Immature natural killer cell (primary cell): ENCODE results near the gene WWOX. TPM values are rescaled to one million over a fixed set of nuclear protein-coding genes. Genes with fewer than 3 reads are reported as not detected.

ENCODE experiments used
- DNase-seq, 3 donors: peaks; one replicate each; pipeline ENCODE4 v3.0.0; 2022; ENCODE audit warnings: mixed read lengths in 1 of 3
- H3K27ac Mint-ChIP-seq, 6 donors: one replicate each; pipeline ENCODE4 v1.8.0; 2020; ENCODE audit warnings: mixed read lengths in 6 of 6, mild to moderate bottlenecking in 5 of 6, inconsistent platforms in 4 of 6, moderate library complexity in 3 of 6
- H3K27me3 Mint-ChIP-seq, 3 donors: one replicate each; pipeline ENCODE4 v1.8.0; 2020 to 2021; ENCODE audit warnings: low read depth in 3 of 3, mild to moderate bottlenecking in 3 of 3, mixed read lengths in 3 of 3, moderate library complexity in 3 of 3, inconsistent platforms in 1 of 3
- H3K36me3 Mint-ChIP-seq, 3 donors: one replicate each; pipeline ENCODE4 v1.8.0; 2020; ENCODE audit warnings: mixed read lengths in 3 of 3, inconsistent platforms in 2 of 3, mild to moderate bottlenecking in 2 of 3
- H3K4me1 Mint-ChIP-seq, 2 donors: one replicate each; pipeline ENCODE4 v1.8.0; 2020; ENCODE audit warnings: inconsistent platforms in 2 of 2, mild to moderate bottlenecking in 2 of 2, mixed read lengths in 2 of 2, moderate library complexity in 1 of 2
- H3K4me3 Mint-ChIP-seq, 5 donors: one replicate each; pipeline ENCODE4 v1.8.0; 2020; ENCODE audit warnings: mild to moderate bottlenecking in 5 of 5, mixed read lengths in 5 of 5, inconsistent platforms in 3 of 5, moderate library complexity in 3 of 5
- H3K9me3 Mint-ChIP-seq, 6 donors: one replicate each; pipeline ENCODE4 v1.8.0; 2020; ENCODE audit warnings: mild to moderate bottlenecking in 6 of 6, mixed read lengths in 6 of 6, inconsistent platforms in 4 of 6, moderate library complexity in 3 of 6
- polyA plus RNA-seq, 3 donors: library from polyadenylated mRNA; unstranded; fragments of 300-500 nt; fragmentation: Illumina TruSeq; gene quantifications; one replicate each; pipeline ENCODE4 v1.2.3, GENCODE V29; 2021

WWOX gene
- polyA plus RNA-seq, 3 donors from 2014 or later = 9.0 to 13.9 (median 12.3) TPM

DNA sequence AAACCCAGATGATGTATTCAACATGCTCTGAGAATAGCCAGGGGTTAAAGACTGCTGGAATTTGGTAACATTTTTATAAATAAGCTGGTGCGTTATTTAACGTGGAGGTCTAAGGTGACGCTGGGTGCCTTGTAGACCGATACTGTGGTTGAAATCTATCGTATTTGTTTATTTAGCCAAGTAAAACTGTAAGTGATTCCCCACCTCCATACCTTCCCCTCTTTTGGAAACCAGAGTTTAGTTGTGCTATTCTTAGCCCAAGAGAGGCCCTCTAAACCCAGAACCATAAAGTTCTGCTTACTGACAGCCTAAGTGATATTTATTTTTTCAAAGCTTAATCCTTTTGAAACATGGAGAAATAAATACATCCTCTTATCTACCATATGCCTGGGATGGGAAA is 744.5 kb downstream of the WWOX start:
- Mint-ChIP-seq H3K36me3 (no peaks in the 10 kb centered on the region), H3K9me3 (no peaks in the 10 kb centered on the region), H3K4me1 (no peaks in the 10 kb centered on the region), H3K27ac (no peak overlapping the region), H3K4me3 (no peak overlapping the region), H3K27me3 (peaks cover 0 to 7% (median 6%) of the 10 kb centered on the region in 3 donors)
- DNase-seq = no peak

DNA sequence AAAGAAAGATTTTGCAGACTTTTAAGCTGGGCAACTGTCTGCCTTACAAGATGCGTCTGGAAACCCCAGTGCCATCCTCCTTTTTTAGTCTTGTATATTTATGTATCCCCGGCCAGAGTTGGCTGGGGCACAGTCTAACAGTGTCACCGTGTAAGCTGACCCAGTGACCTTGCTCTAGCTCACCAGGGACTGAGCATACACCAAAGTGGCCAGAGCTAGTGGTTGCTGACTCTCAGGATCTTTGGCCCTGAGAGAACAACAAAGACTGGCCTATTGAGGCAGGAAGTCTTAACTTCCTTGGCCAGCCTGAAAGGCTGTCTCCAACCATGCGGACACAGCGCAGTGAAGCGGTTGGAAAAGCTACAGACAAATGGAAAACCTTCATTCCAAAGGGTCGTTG is 745.2 kb downstream of the WWOX start:
- Mint-ChIP-seq H3K4me3 (no peak overlapping the region), H3K9me3 (no peaks in the 10 kb centered on the region), H3K27me3 (peaks cover 0 to 7% (median 6%) of the 10 kb centered on the region in 3 donors), H3K4me1 (no peaks in the 10 kb centered on the region), H3K36me3 (no peaks in the 10 kb centered on the region), H3K27ac (no peak overlapping the region)
- DNase-seq = no peak

DNA sequence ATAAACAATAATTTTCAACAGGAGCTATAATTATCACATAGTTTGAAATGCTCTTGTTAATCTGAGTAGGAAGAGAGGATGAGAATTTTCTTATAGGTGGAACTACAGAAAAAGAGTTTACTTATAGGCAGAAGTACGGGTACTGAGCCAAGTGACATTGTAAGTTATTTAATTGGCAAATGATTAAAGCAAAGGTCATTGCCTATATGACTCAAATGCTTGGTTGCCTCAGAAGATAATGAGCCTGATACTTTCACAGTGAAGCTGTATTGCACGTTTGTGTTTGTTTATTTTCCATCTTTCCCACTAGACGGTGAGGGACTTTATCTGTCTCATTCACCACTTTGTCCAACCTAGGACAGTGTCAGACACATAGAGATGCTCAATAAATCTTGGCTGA is 751.8 kb downstream of the WWOX start:
- Mint-ChIP-seq H3K27ac (no peak overlapping the region), H3K36me3 (no peaks in the 10 kb centered on the region), H3K4me3 (no peak overlapping the region), H3K9me3 (no peaks in the 10 kb centered on the region), H3K4me1 (no peaks in the 10 kb centered on the region), H3K27me3 (peaks cover 0 to 4% (median 0%) of the 10 kb centered on the region in 3 donors)
- no peak for DNase-seq

DNA sequence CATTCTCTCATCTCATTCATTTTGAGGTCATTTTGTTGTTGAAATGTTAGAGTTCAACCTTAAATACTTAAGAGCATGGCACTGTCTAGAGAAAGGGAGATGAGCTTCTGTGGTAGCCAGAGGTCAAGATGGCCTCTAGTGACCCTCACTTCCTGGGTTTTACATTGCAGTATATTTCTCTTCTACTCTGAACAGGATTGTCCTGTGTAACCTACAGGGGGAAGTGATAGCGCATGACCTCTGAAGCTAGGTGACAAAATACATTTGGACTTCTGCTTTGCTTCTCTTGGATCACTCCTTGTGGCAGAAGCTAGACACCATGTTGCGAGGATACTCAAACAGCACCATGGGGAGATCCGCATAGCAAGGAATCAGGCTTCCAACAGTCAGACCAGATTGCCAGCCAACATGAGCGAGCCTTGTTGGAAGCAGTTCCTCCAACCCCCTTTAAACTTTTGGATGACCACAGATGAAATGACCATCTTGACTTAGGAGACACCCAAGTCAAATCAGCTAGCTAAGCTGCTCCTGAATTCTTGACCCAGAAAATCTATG is 752.7 kb downstream of the WWOX start:
- peaks cover 0 to 4% (median 0%) of the 10 kb centered on the region in 3 donors for H3K27me3 Mint-ChIP-seq
- H3K36me3 Mint-ChIP-seq = no peaks in the 10 kb centered on the region
- no peak for DNase-seq
- H3K4me1 Mint-ChIP-seq = no peaks in the 10 kb centered on the region
- H3K9me3 Mint-ChIP-seq = no peaks in the 10 kb centered on the region
- no peak overlapping the region for H3K27ac Mint-ChIP-seq
- H3K4me3 Mint-ChIP-seq = no peak overlapping the region

DNA sequence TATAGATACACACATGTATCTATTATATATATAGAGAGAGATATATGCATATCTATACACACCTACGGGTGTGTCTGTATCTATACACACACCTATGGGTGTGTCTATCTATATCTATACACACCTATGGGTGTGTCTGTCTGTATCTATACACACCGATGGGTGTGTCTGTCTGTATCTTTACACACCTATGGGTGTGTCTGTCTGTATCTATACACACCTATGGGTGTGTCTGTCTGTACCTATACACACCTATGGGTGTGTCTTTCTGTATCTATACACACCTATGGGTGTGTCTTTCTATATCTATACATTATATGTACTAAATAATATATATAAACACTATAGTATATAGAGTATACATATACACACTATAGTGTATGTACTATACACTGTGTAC is 762.6 kb downstream of the WWOX start:
- Mint-ChIP-seq H3K9me3 (no peaks in the 10 kb centered on the region), H3K27ac (no peak overlapping the region), H3K4me3 (no peak overlapping the region), H3K4me1 (no peaks in the 10 kb centered on the region), H3K36me3 (peaks cover 0 to 3% (median 0%) of the 10 kb centered on the region in 3 donors), H3K27me3 (peaks cover 0 to 2% (median 0%) of the 10 kb centered on the region in 3 donors)
- no peak for DNase-seq

DNA sequence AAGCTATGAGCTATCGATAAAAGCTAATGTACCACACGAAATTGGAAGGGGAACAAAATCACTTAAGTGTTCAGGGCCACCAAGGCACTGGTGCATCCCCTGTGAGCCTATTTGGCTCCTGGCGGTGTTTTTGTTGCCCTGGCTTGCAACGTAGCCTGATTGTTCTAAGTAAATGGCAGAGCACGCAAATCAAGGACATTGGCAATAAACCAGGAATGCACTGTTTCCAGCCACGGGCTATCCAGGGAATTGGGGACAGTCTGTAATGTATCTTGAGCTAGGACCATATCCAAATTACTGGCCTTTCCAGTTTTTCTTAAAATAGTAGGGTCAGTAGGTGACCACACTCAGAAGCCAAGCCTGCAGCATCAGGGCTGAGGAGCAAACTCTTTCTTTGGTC is 767.1 kb downstream of the WWOX start:
- Mint-ChIP-seq H3K9me3 (no peaks in the 10 kb centered on the region), H3K27me3 (peaks cover 0 to 2% (median 1%) of the 10 kb centered on the region in 3 donors), H3K36me3 (peaks cover 0 to 5% (median 0%) of the 10 kb centered on the region in 3 donors), H3K4me3 (no peak overlapping the region), H3K27ac (no peak overlapping the region), H3K4me1 (no peaks in the 10 kb centered on the region)
- DNase-seq = no peak

DNA sequence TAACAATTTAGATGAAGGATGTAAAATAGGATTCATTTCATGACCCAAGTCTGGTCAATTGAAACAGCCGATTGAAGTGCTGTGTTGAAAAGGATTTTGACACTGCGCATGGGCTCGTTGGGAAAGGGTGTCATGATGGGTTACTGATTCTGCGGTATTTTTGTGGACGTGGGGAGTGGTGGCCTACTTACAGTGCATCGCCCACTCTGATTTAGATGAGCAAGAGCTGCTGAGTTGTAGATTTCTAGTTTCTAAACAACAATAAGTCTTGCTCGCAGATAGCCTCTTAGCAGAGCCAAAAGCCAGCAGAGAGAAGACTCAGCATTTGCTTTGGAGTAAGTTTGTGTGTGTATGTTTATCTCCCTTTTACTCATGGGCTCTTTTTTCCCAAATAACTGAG is 770.0 kb downstream of the WWOX start:
- DNase-seq = peak in 1 of 3 donors; percentile 1
- H3K9me3 Mint-ChIP-seq = no peaks in the 10 kb centered on the region
- H3K27ac Mint-ChIP-seq = no peak overlapping the region

DNA sequence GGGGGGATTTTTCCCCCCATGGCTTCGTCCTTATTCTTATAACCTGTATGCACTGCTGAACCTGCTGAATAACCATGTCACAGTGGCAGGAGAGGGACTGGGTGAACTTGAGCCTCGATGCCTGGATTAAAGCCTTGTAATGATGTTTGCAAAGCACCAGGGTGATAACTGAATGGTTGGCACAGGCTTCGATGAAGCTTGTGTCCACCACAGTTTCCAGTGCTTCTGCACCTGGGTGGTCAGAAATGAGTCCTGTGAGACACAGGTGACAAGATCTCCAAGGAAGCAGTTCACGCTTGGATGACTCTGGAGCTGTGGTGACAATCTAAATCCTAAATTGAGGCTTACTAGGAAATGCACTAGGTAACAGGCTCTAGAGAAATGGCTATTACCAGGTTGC is 771.8 kb downstream of the WWOX start:
- H3K4me1 Mint-ChIP-seq = no peaks in the 10 kb centered on the region
- peaks cover 0 to 5% (median 0%) of the 10 kb centered on the region in 3 donors for H3K36me3 Mint-ChIP-seq
- no peak for DNase-seq
- H3K27ac Mint-ChIP-seq = no peak overlapping the region
- no peak overlapping the region for H3K4me3 Mint-ChIP-seq
- peaks cover 0 to 4% (median 0%) of the 10 kb centered on the region in 3 donors for H3K27me3 Mint-ChIP-seq
- no peaks in the 10 kb centered on the region for H3K9me3 Mint-ChIP-seq

More for the DNA sequence above, 770.0 kb downstream of the WWOX start:
- Mint-ChIP-seq H3K4me1 (no peaks in the 10 kb centered on the region), H3K27me3 (peaks cover 0 to 4% (median 0%) of the 10 kb centered on the region in 3 donors), H3K36me3 (peaks cover 0 to 5% (median 0%) of the 10 kb centered on the region in 3 donors), H3K4me3 (peak overlapping the region in 1 of 5 donors; percentile 11)

DNA sequence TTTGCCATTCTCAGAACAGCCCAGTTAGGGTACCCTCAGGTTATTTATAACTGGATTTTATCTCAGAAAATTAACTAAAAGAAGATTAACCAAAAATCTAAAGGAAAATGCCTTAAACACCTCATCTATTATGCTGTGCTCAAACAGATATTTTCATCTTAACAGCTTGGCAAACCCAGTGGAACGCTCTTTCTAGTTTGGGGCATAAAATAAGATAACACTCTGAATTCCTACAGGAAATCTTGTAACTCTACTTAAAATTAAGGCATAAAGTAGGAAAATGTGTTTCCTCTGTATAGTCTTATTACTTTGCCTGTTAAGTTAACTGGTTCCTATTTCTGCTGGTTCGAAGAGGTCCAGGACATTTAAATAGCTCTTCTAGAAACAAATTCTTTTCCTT is 777.2 kb downstream of the WWOX start:
- peaks cover 0 to 2% (median 2%) of the 10 kb centered on the region in 3 donors for H3K27me3 Mint-ChIP-seq
- no peak overlapping the region for H3K4me3 Mint-ChIP-seq

DNA sequence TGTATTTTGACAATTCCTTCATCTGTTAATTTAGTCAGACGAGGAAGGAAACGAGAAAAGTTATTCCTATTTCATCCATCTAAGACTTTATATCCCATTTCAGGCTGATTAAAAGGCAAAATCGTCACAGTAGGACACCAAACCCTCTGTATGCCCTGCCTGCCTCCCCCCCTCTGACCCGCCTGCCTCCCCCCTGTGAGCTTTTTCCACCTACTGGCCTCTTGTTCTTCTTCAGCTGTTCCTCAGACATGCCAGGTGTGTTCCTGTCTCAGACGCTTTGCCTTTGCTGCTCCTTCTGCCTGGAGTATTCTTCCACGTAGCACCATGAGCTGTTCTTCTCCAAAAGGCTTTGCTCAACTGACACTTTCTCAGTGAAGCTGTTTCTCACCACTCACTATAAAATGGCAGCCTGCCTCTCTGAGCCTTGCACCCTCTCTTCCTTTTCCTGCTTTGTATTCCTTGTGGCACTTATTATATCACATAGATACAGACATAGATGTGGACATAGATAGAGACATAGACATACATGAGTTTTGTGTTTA is 777.7 kb downstream of the WWOX start:
- Mint-ChIP-seq H3K27ac (no peak overlapping the region), H3K27me3 (peaks cover 0 to 2% (median 0%) of the 10 kb centered on the region in 3 donors), H3K4me1 (no peaks in the 10 kb centered on the region), H3K36me3 (no peaks in the 10 kb centered on the region), H3K9me3 (no peaks in the 10 kb centered on the region), H3K4me3 (no peak overlapping the region)
- DNase-seq = no peak

More for the DNA sequence above, 777.2 kb downstream of the WWOX start:
- Mint-ChIP-seq H3K9me3 (no peaks in the 10 kb centered on the region), H3K4me1 (no peaks in the 10 kb centered on the region), H3K36me3 (no peaks in the 10 kb centered on the region), H3K27ac (no peak overlapping the region)
- DNase-seq = no peak

DNA sequence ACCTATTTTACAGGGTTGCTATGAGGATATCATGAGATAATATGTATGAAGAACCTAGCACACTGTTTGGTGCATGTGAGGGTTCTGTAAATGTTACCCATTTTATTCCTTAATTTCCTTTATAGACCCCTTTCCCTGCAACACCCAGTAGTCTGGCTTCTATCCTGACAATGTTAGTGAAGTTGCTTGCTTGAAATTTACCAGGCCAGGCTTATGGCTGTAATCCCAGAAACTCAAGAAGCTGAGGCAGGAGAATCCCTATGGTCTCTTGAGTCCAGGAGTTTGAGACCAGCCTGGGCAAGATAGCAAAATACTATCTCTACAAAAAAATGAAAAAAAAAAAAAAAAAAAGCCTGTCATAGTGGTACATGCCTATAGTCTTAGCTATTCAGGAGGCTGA is 779.1 kb downstream of the WWOX start:
- peaks cover 0 to 2% (median 0%) of the 10 kb centered on the region in 3 donors for H3K27me3 Mint-ChIP-seq
- H3K9me3 Mint-ChIP-seq = no peaks in the 10 kb centered on the region
- H3K27ac Mint-ChIP-seq = no peak overlapping the region
- no peaks in the 10 kb centered on the region for H3K36me3 Mint-ChIP-seq
- no peak overlapping the region for H3K4me3 Mint-ChIP-seq
- no peak for DNase-seq
- no peaks in the 10 kb centered on the region for H3K4me1 Mint-ChIP-seq

DNA sequence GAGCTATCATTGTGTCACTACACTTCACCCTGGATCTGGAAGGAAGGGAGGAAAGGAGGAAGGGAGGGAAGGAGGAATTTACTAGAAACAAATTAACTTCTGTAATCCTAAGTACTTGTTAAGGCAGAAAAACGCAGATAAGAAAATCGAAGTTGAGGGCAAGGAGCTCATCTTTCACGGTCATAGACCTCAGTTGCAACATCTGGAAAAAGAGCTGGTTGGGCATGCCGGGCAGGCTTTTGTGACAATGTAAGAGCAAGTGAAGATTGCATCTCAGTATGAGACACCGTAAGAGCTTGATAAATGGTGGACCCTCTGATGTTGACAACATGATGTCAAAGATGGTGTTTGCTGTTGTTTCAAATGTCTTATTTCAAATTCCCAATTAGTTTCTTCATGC is 779.6 kb downstream of the WWOX start:
- Mint-ChIP-seq H3K4me3 (no peak overlapping the region), H3K27ac (no peak overlapping the region), H3K9me3 (no peaks in the 10 kb centered on the region), H3K4me1 (no peaks in the 10 kb centered on the region), H3K36me3 (no peaks in the 10 kb centered on the region), H3K27me3 (peaks cover 0 to 2% (median 0%) of the 10 kb centered on the region in 3 donors)
- DNase-seq = no peak

DNA sequence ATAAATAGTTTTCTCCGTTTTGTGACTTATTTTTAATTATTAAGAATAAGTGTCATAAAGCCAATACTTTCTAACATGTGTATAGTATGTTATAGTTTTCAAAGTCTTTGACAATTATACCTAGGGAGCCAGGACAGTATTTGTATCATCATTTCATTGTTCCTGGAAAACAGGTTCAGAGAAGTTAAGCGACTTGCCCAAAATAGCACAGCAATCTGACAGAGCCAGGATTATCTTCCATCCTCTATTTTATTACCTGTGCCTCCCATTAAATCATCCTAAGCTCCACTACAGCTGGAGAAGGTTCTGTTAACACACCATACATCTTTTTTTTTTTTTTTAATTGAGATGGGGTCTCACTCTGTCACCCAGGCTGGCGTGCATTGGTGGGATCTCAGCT is 782.7 kb downstream of the WWOX start:
- DNase-seq = no peak
- Mint-ChIP-seq H3K36me3 (no peaks in the 10 kb centered on the region), H3K4me1 (no peaks in the 10 kb centered on the region), H3K27ac (no peak overlapping the region), H3K27me3 (peaks cover 0 to 2% (median 0%) of the 10 kb centered on the region in 3 donors), H3K9me3 (no peaks in the 10 kb centered on the region), H3K4me3 (no peak overlapping the region)

DNA sequence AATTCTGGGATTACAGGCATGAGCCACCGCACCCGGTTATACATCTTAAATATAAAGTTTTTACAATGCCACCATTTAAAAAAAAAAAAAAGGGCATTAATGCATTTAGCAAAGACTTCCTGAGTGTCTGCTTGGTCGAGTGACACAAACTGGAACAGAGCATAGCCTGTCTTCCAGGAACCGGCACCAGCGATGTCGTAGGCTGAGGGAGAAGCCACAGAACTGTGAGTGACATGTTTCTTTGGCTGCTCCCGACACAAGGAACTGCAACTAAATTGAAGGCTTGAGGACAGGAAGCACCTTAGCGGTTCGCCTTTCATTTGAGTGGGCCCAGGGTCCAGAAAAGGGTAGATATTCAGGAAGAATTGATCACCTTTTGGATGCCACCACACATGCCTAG is 783.3 kb downstream of the WWOX start:
- no peak overlapping the region for H3K27ac Mint-ChIP-seq
- peaks cover 0 to 2% (median 0%) of the 10 kb centered on the region in 3 donors for H3K27me3 Mint-ChIP-seq
- no peak overlapping the region for H3K4me3 Mint-ChIP-seq
- no peaks in the 10 kb centered on the region for H3K4me1 Mint-ChIP-seq
- no peaks in the 10 kb centered on the region for H3K9me3 Mint-ChIP-seq
- no peak for DNase-seq
- H3K36me3 Mint-ChIP-seq = no peaks in the 10 kb centered on the region

DNA sequence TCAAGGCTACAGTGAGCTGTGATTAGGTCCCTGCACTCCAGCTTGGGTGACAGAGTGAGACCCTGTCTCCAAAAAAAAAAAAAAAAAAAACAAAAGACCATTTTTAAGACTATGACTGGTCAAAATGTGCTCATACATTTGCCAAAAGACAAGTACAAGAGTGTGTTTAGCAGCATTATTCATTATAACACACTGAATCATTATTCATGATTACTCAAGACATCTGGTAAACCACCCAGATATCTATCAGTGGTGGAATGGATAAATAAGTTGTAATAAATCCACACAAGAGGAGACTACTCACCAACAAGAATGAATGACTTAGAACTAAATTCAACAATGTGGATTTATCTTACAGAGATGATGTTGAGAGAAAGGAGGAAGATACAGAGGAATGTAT is 784.8 kb downstream of the WWOX start:
- no peak overlapping the region for H3K4me3 Mint-ChIP-seq
- no peaks in the 10 kb centered on the region for H3K36me3 Mint-ChIP-seq
- no peaks in the 10 kb centered on the region for H3K9me3 Mint-ChIP-seq
- no peaks in the 10 kb centered on the region for H3K4me1 Mint-ChIP-seq
- H3K27me3 Mint-ChIP-seq = no peaks in the 10 kb centered on the region
- H3K27ac Mint-ChIP-seq = no peak overlapping the region
- DNase-seq = no peak
